ENCODE results near the gene MYO7B. TPM values are rescaled to one million over a fixed set of nuclear protein-coding genes. Genes with fewer than 3 reads are reported as not detected.

The MYO7B gene
- total and polyA plus RNA-seq, 10 donors, result 32.3 to 165 (median 52.9) TPM

GRCh38 chr2:127634626-127635379 is 99.3 kb downstream of the MYO7B start:
- H3K27me3 ChIP-seq (replicated peaks in 1 of 7), result no peaks in the 10 kb centered on the region
- H3K9me3 ChIP-seq, result no peaks in the 10 kb centered on the region
- peak overlapping the region; percentile 42 to 96 (median 82) for H3K27ac ChIP-seq
- intact Hi-C loops (cut with DNase I; ENCODE audit: low total_unique reads), result no loop called here
- H3K4me3 ChIP-seq, result peak overlapping the region in 2 of 8 donors; percentile 10 to 18
- WGBS, 5 donors, result 76 to 91% (median 86%) methylated on average over 10 to 17 of the region's 17 CpGs
- DNase-seq, result peak; percentile 80
- H3K4me1 ChIP-seq, result peaks cover 79 to 100% (median 100%) of the 10 kb centered on the region in 6 donors
- H3K36me3 ChIP-seq, result peaks cover 0 to 83% (median 6%) of the 10 kb centered on the region in 6 donors
- TF ChIP-seq POLR2AphosphoS5 (IDR thresholded peaks at IDR 0.05) (peak in 1 of 3 donors; percentile 40), POLR2A (IDR thresholded peaks at IDR 0.05) (no peak), CTCF (IDR thresholded peaks at IDR 0.05 in 8 of 11, conservative IDR thresholded peaks at IDR 0.05 in 3 of 11) (no peak)

- intact Hi-C loops (cut with DNase I; ENCODE audit: low total_unique reads), result no loop called here
- H3K9me3 ChIP-seq, result no peaks in the 10 kb centered on the region
- peak overlapping the region; percentile 78 to 96 (median 92) for H3K27ac ChIP-seq
- WGBS, 5 donors, result 82 to 94% (median 91%) methylated on average over 6 to 19 of the region's 19 CpGs
- peak overlapping the region in 1 of 8 donors; percentile 18 for H3K4me3 ChIP-seq
- peak in 2 of 3 donors; percentile 11 to 24 for TF ChIP-seq POLR2AphosphoS5 (IDR thresholded peaks at IDR 0.05)
- TF ChIP-seq CTCF (IDR thresholded peaks at IDR 0.05 in 8 of 11, conservative IDR thresholded peaks at IDR 0.05 in 3 of 11), result no peak
- H3K4me1 ChIP-seq, result peaks cover 84 to 100% (median 100%) of the 10 kb centered on the region in 6 donors
- peaks cover 0 to 91% (median 6%) of the 10 kb centered on the region in 6 donors for H3K36me3 ChIP-seq
- no peaks in the 10 kb centered on the region for H3K27me3 ChIP-seq (replicated peaks in 1 of 7)
- DNase-seq, result peak; percentile 78
Observed at GRCh38 chr2:127635380-127636237, 100.1 kb downstream of the MYO7B start.

GRCh38 chr2:127636248-127637235 is 101.1 kb downstream of the MYO7B start:
- Histone ChIP-seq H3K9me3 (no peaks in the 10 kb centered on the region), H3K27ac (peak overlapping the region; percentile 78 to 96 (median 92)), H3K4me1 (peaks cover 84 to 100% (median 100%) of the 10 kb centered on the region in 6 donors), H3K4me3 (peak overlapping the region in 1 of 8 donors; percentile 51), H3K27me3 (replicated peaks in 1 of 7) (no peaks in the 10 kb centered on the region), H3K36me3 (peaks cover 0 to 92% (median 6%) of the 10 kb centered on the region in 6 donors)
- no peak for TF ChIP-seq POLR2A (IDR thresholded peaks at IDR 0.05)
- TF ChIP-seq POLR2AphosphoS5 (IDR thresholded peaks at IDR 0.05), result peak; percentile 34 to 74 (median 37)
- peak; percentile 83 for DNase-seq
- 86 to 93% (median 89%) methylated on average over 19 to 33 of the region's 33 CpGs for WGBS, 5 donors
- intact Hi-C loops (cut with DNase I; ENCODE audit: low total_unique reads), result no loop called here

- intact Hi-C loops (cut with DNase I; ENCODE audit: low total_unique reads), result no loop called here
Observed at GRCh38 chr2:127637236-127637630, 101.8 kb downstream of the MYO7B start.

More at GRCh38 chr2:127637236-127637630, 101.8 kb downstream of the MYO7B start:
- peak; percentile 88 for DNase-seq
- Histone ChIP-seq H3K27me3 (replicated peaks in 1 of 7) (no peaks in the 10 kb centered on the region), H3K36me3 (peaks cover 0 to 87% (median 6%) of the 10 kb centered on the region in 6 donors), H3K9me3 (no peaks in the 10 kb centered on the region), H3K4me1 (peaks cover 84 to 100% (median 100%) of the 10 kb centered on the region in 6 donors), H3K27ac (peak overlapping the region; percentile 78 to 96 (median 92)), H3K4me3 (peak overlapping the region in 1 of 8 donors; percentile 51)
- WGBS, 5 donors, result 65 to 86% (median 74%) methylated on average over 5 to 13 of the region's 13 CpGs
- TF ChIP-seq POLR2AphosphoS5 (IDR thresholded peaks at IDR 0.05) (peak in 2 of 3 donors; percentile 37 to 77), CTCF (IDR thresholded peaks at IDR 0.05 in 8 of 11, conservative IDR thresholded peaks at IDR 0.05 in 3 of 11) (no peak)
